AG09309 (cell line): ENCODE results near the gene MYL6B.

ENCODE experiments used
- DNase-seq: peaks from one replicate; pipeline ENCODE4 v3.0.0-alpha.2; 2010; ENCODE audit warnings: low read depth
- H3K4me3 ChIP-seq: 2 replicates; pipeline ENCODE4 v1.5.1; 2011; ENCODE audit warnings: mild to moderate bottlenecking, low read depth, low read length, moderate library complexity; ENCODE audit not compliant: control insufficient read depth
- CTCF ChIP-seq: IDR thresholded peaks from 2 replicates; pipeline ENCODE4 v1.5.1; 2011; ENCODE audit warnings: mild to moderate bottlenecking, low read depth, low read length, inconsistent platforms; ENCODE audit not compliant: insufficient read depth, control insufficient read depth; ENCODE audit errors: missing control alignments

Gene MYL6B

GRCh38 chr12:56152132-56152755 lies at the start of gene MYL6B:
MYL6B (plus strand) TSS chr12:56152587; CDS start chr12:56153919, 1,332 bp downstream.
- TF ChIP-seq CTCF = no peak
- H3K4me3 ChIP-seq = peak within 1 kb of the TSS; percentile 82
- peak; percentile 49 for DNase-seq

DNA sequence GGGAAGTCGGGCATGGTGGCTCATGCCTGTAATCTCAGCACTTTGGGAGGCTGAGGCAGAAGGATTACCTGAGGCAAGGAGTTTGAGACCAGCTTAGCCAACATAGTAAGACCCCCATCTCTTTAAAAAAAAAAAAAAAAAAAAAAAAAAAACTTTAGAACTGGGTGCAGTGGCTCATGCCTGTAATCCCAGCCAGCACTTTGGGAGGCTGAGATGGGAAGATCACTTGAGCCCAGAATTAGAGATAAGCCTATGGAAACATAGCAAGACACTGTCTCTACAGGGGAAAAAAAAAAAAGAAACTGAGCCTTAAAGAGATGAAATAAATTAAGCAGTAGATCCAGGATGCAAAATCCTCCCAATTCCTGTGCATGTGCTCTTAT lies 49.7 kb upstream of the MYL6B start:
- no peak overlapping the region for H3K4me3 ChIP-seq
- no peak for TF ChIP-seq CTCF
- DNase-seq = no peak

DNA sequence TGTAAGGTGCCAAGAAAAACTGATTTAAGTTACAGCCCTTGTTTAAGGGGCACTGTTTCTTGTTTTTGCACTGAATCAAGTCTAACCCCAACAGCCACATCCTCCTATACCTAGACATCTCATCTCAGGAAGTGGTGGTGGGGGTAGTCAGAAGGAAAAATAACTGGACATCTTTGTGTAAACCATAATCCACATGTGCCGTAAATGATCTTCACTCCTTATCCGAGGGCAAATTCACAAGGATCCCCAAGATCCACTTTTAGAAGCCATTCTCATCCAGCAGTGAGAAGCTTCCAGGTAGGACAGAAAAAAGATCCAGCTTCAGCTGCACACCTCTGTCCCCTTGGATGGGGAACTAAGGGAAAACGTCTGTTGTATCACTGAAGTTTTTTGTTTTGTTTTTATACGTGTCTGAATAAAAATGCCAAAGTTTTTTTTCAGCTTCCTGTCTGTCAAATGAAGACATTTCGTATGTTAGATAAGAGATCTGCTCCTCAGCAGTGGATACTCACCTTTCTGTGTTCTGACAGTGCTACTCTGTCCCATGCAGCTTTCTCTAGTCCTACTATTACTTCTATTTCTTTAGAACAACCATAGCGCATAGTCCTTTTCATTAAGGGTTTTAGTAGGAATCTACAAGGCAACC lies 49.2 kb upstream of the MYL6B start:
- DNase-seq = no peak
- peak overlapping the region; percentile 95; the same call in 1 of the 2 replicates for H3K4me3 ChIP-seq
- TF ChIP-seq CTCF = no peak

DNA sequence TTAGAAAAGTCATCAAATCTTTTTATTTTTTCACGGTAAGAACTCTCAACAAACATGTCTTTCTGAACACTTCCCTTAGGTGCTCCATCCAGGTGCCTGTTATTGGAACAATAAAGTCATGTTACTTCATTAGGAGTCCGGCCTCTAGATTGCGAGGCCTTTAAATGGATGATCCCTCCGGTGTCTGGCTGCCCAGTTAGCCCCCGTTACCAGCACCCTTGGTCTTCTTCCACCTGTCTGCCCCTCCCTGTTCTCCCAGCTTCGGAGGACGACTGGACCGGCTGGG lies 48.6 kb upstream of the MYL6B start:
- no peak for TF ChIP-seq CTCF
- peak overlapping the region; percentile 95 for H3K4me3 ChIP-seq
- no peak for DNase-seq

- peak; percentile 90 for DNase-seq
- no peak for TF ChIP-seq CTCF
- H3K4me3 ChIP-seq = peak within 1 kb of the TSS; percentile 95
Measured at GRCh38 chr12:56104109-56104814, 48.1 kb upstream of the MYL6B start, which contains the start of gene PA2G4. PA2G4 (plus strand) TSS chr12:56104559; CDS start chr12:56104738, 179 bp downstream.

DNA sequence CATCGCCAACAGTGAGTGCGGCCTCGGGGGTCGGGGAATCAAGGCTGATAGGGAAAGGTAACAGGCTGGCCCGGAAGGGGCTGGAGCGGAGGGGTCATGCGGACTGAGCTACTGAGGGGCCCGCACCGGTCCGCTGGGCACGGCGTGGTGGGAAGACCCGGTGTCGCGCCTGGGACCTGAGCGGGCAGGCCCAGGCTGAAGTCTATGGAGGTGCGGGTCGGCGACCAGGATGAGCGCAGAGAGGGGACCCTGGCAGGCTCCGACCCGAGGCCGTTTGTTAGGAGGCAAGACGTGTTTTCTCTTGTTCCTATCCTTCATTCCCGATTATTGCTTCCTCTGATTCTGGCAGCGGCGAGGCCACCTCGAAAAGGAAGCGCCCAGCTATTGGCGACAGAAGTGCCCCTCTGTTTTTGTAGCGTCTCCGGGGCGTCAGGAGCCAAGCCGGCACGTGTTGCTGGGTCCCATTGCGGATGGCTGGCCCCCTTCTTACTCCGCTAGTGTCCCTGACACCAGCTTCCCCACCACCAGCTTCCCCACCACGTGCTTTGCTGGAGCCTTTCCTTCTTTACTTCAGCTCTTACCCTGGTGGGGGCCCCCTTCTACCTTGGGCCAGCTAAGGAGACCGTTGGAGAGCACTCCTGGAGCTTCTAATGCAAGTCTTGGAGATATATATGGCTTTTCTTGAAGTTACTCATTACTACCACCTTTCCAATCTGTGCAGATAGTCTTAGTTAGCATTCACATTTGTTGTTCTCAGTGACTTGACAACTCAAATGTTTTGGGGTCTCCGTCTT lies 47.4 kb upstream of the MYL6B start:
- no peak for TF ChIP-seq CTCF
- H3K4me3 ChIP-seq = peak overlapping the region; percentile 95
- no peak for DNase-seq
